GM23248 (cell line): ENCODE measurements around the gene GEMIN2.
"Not testable (repeated sequence)": the region's sequence is repeated elsewhere in the genome, so short reads cannot be mapped to it uniquely, and the experiment has no call there.

Source experiments
- EZH2 ChIP-seq: fragments of 200-600 bp; sonication (generic); IDR thresholded peaks from 2 replicates; pipeline ENCODE4 v1.6.1; 2018; ENCODE audit warnings: antibody characterized with exemption, mild to moderate bottlenecking; ENCODE audit not compliant: insufficient read depth, poor library complexity, severe bottlenecking
- EZH2phosphoT487 ChIP-seq: fragments of 200-600 bp; sonication (generic); IDR thresholded peaks from 2 replicates; pipeline ENCODE4 v1.6.1; 2018; ENCODE audit warnings: antibody characterized with exemption, moderate library complexity, mild to moderate bottlenecking, low read depth; ENCODE audit not compliant: insufficient read depth

- not testable (repeated sequence) for TF ChIP-seq EZH2phosphoT487, EZH2
Measured at GRCh38 chr14:39141623-39142022, 27.5 kb downstream of the GEMIN2 start.
